Measurements from ENCODE around the gene MSL1. TPM values are rescaled to one million over a fixed set of nuclear protein-coding genes. Genes with fewer than 3 reads are reported as not detected.

The MSL1 gene
- total and polyA plus RNA-seq, 2 of the 4 experiments (the other 2 are of a cell fraction), result 28.3 to 48.4 TPM

DNA sequence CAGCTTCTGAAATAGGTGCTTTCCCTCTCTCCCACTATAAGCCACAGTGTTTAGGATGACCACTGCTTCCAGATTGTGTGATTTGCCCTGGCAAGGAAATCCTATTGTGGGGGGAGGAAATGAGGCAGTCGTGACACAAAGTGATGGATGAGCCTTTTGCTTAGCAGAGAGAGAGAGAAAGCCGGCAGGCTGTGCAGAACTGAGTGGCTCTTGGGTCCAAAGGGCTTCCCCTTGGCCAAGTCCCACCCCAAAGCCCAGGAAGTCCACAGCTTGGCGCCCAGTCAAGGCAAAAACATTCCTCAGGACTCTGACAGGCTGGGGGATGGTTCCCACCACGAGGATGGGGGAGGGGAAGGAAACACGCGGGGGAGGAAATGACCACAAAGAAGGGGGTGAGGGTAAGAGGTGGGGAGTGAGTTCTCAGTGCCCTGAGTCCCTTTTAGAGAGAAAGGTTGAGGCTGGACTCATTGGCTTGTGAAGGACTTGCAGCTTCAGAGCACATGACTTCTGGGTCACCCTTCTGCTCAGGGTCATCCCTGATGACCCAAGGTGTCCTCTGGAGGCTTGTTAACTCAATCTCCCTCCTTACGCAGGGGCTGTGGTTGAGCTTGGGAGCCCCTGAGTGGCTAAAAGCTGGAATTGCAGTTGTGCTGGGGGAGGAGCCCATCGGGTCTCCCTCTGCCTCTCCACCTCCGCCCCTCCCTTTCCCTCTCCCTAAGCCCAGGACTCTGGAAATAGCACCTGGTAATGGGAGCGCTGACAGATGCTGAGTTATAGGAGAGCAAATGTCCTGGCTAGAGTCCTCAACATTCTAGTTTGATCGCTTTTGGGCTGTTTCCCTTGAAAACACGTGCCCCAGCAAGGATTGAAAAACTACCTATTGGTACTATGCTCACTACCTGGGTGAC lies 10.3 kb upstream of the MSL1 start (continued):
- TF ChIP-seq, protein P1, sequence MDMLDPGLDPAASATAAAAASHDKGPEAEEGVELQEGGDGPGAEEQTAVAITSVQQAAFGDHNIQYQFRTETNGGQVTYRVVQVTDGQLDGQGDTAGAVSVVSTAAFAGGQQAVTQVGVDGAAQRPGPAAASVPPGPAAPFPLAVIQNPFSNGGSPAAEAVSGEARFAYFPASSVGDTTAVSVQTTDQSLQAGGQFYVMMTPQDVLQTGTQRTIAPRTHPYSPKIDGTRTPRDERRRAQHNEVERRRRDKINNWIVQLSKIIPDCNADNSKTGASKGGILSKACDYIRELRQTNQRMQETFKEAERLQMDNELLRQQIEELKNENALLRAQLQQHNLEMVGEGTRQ (IDR thresholded peaks at IDR 0.05; ENCODE audit: low read depth, low read length), result peak; percentile 2; the same call in 1 of the 2 replicates
- peak; percentile 73 for TF ChIP-seq SMC3 (IDR thresholded peaks at IDR 0.05; ENCODE audit: low read depth, low read length)
- TF ChIP-seq RAD21 (IDR thresholded peaks at IDR 0.05; ENCODE audit: low read length), result peak; percentile 92
- peak; percentile 44; the same call in 1 of the 2 replicates for TF ChIP-seq MXI1 (IDR thresholded peaks at IDR 0.05; ENCODE audit: borderline replicate concordance, low read depth, low read length)
